Progenitor cell of endocrine pancreas (in vitro differentiated cells): Measurements from ENCODE around the gene RBFOX1. TPM values are rescaled to one million over a fixed set of nuclear protein-coding genes. Genes with fewer than 3 reads are reported as not detected.

ENCODE experiments used
- DNase-seq: peaks from one replicate; pipeline ENCODE4 v3.0.0; 2021; ENCODE audit warnings: low spot score; ENCODE audit not compliant: unreplicated experiment
- H3K27ac Mint-ChIP-seq: 2 replicates; pipeline ENCODE4 v1.8.0; 2021; ENCODE audit warnings: mild to moderate bottlenecking, moderate library complexity, mixed read lengths
- H3K27me3 Mint-ChIP-seq: 2 replicates; pipeline ENCODE4 v1.8.0; 2021; ENCODE audit warnings: mixed read lengths
- H3K36me3 Mint-ChIP-seq: 2 replicates; pipeline ENCODE4 v1.8.0; 2022; ENCODE audit warnings: mixed read lengths; ENCODE audit not compliant: insufficient read depth
- H3K4me1 Mint-ChIP-seq: 2 replicates; pipeline ENCODE4 v1.8.0; 2021; ENCODE audit warnings: low read depth, mixed read lengths
- H3K4me3 Mint-ChIP-seq: 2 replicates; pipeline ENCODE4 v1.8.0; 2021; ENCODE audit warnings: low read depth, mild to moderate bottlenecking, moderate library complexity, mixed read lengths
- H3K9me3 Mint-ChIP-seq: 2 replicates; pipeline ENCODE4 v1.8.0; 2021; ENCODE audit warnings: low read depth, mixed read lengths
- CTCF ChIP-seq: fragments of 200-600 bp; sonication (generic); IDR thresholded peaks from one replicate; pipeline ENCODE4 v1.5.0; 2021; ENCODE audit warnings: antibody characterized with exemption, mild to moderate bottlenecking; ENCODE audit not compliant: unreplicated experiment
- total RNA-seq: library from RNA; stranded (reverse); gene quantifications from 2 replicates; pipeline ENCODE4 v1.2.1, GENCODE V29; 2021

The RBFOX1 gene
- total RNA-seq, 1 donor from 2014 or later: 0.29 TPM

DNA sequence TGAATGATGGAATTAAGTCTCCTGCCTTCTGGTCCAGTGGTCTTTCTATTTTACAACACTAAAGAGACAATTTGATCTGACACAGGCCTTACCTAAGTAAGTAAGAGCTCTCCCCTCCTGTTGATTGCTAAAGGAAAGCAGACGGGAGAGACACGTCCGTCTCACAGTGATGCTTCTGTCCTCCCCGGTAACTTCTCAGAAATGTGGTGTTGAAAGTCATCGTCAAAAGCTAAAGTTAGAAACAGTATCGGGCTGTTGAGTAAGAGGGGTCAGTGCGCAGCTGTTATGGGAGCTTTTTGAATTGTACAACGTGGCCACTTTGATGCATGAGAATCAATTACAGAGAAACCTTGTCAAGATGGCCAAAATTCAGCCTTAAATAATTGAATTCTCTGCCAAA is 1.9 kb upstream of the RBFOX1 start:
- H3K27me3 Mint-ChIP-seq: peaks cover 4% of the 10 kb centered on the region

DNA sequence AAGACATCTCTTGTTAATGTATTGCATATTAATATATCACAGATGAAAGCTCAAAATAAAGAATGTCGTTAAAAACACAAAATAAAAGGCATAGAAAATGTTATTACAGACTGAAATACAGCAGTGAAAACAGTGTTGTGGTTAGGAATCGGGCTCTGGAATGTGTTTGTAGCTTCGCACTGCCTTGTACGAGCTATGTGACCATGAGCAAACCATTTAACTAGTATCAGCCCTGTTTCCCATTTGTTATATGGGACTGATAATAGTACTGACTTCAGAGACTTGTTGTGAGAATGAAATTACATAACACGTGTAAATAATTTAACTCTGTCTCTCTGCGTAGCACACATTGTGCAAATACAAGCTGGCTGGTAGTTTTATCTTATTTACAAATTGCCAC is 648 bp upstream of the RBFOX1 start:
- Mint-ChIP-seq H3K9me3 (no peaks in the 10 kb centered on the region), H3K36me3 (no peaks in the 10 kb centered on the region), H3K27ac (peak overlapping the region; percentile 87), H3K27me3 (peaks cover 2% of the 10 kb centered on the region), H3K4me1 (peaks cover 56% of the 10 kb centered on the region), H3K4me3 (no peak overlapping the region)
- DNase-seq: no peak
- TF ChIP-seq CTCF: no peak

More for the DNA sequence above, 1.9 kb upstream of the RBFOX1 start:
- no peaks in the 10 kb centered on the region for H3K36me3 Mint-ChIP-seq
- peaks cover 53% of the 10 kb centered on the region for H3K4me1 Mint-ChIP-seq
- no peak for TF ChIP-seq CTCF
- H3K9me3 Mint-ChIP-seq: no peaks in the 10 kb centered on the region
- no peak for DNase-seq
- H3K4me3 Mint-ChIP-seq: no peak overlapping the region
- H3K27ac Mint-ChIP-seq: peak overlapping the region; percentile 26

GRCh38 chr16:7333180-7333725 is 608 bp downstream of the RBFOX1 start:
- no peak for TF ChIP-seq CTCF
- H3K9me3 Mint-ChIP-seq: no peaks in the 10 kb centered on the region
- peak overlapping the region; percentile 87 for H3K27ac Mint-ChIP-seq
- no peaks in the 10 kb centered on the region for H3K36me3 Mint-ChIP-seq
- H3K4me1 Mint-ChIP-seq: peaks cover 56% of the 10 kb centered on the region
- no peak overlapping the region for H3K4me3 Mint-ChIP-seq
- no peak for DNase-seq
- no peaks in the 10 kb centered on the region for H3K27me3 Mint-ChIP-seq

DNA sequence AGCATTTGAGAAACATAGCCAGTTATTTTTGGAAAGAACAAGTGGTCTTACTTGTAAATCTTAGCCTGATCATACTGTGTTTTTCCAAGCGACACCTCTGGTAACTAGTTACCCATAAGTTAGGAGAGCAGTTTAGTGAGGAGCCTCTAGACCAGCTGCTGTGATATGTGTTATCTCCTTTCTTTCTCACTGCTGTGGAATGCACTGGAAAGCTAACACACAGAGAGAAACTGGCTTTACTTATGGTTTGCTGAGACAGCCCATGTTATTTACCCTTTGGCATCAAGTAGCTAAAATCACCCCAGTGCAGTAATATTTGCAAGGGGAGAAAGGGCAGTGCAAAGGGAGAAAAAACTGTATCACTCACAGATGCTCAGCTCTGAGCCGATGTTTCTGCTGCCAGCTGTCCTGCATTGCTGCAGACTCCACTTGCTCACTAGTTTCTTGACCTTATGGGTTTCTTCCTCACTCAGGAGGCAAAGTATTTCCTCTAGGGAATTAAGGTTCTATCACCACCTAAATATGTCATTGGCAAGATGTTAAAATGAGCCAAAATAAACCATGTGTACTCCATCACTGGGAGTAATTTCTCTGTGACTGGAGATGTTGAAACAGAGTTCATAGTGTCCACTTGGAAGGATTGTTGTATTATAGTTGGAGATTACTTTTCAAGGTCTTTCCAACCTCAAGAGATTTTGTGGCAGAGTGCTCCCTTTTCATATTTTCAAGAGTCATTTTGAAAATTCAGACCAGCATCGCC is 2.3 kb downstream of the RBFOX1 start:
- Mint-ChIP-seq H3K4me3 (no peak overlapping the region), H3K4me1 (peaks cover 55% of the 10 kb centered on the region), H3K36me3 (no peaks in the 10 kb centered on the region), H3K27ac (peak overlapping the region; percentile 63), H3K9me3 (no peaks in the 10 kb centered on the region), H3K27me3 (no peaks in the 10 kb centered on the region)
- no peak for DNase-seq
- TF ChIP-seq CTCF: no peak

DNA sequence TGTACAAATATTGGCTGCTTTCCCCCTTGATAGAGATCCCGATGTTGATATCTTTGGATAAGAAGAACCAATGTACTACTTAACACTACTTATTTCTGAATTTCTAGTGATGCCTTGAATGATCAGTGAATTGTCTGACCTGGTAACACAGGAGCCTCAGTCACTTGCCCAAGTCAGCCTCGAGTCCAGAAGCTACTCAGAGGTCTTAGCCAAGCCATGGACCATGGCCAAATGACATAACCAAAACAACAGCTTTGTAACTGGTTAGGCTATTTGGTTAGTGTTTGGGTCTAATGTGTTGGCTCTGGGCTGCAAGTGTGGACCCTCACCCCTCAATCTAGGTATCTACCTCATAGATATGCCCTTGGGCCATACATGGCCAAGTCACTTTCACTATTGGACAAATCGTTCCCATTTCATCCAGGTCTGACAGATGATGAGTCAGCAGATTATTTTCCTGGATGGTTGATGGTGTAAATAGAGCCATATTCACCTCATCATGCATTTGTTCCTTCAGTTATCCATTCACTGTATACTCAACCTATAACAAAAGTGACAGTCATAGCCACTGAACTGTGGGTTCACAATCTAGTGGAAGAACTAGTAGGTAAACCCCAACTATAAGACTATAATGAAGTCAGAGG is 3.5 kb downstream of the RBFOX1 start:
- Mint-ChIP-seq H3K36me3 (no peaks in the 10 kb centered on the region), H3K27ac (no peak overlapping the region), H3K9me3 (no peaks in the 10 kb centered on the region), H3K4me1 (peaks cover 47% of the 10 kb centered on the region), H3K4me3 (no peak overlapping the region), H3K27me3 (no peaks in the 10 kb centered on the region)
- no peak for TF ChIP-seq CTCF
- DNase-seq: no peak
